HG02852 (cell line): ENCODE results near the gene SNRNP25.

Experiments used
- ATAC-seq: cut with Tn5 transposase; IDR thresholded peaks from one replicate; pipeline ENCODE4 v1.9.1; 2021; ENCODE audit warnings: mild to moderate bottlenecking, moderate library complexity; ENCODE audit not compliant: unreplicated experiment

Gene SNRNP25

DNA sequence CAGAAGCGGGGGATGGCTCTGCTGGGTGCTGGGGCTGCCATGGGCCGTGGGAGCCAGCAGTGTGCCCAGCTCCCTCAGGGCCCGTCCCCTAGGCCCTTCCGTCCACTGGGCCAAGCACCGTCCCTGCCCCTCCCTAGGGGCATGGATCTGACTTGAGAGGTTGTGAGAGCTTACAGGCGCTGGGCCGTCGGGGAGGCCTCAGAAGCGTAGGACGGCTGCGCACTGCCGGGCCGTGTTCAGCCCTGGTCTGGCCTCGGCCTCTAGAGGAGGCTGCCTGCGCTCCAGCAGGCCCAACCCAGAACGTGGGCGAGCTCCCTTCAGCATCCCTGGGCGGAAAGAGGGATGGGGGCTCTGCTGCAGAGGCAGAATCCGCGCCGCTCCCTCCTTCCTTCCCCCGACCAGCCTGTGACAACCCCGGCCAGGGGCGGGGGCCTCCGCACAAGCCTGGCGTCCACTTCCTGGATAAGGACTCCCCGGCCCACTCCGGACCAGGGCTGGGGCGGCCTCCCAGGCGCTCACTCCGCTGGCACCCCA lies 23.7 kb downstream of the SNRNP25 start:
- peak; percentile 31 for ATAC-seq

DNA sequence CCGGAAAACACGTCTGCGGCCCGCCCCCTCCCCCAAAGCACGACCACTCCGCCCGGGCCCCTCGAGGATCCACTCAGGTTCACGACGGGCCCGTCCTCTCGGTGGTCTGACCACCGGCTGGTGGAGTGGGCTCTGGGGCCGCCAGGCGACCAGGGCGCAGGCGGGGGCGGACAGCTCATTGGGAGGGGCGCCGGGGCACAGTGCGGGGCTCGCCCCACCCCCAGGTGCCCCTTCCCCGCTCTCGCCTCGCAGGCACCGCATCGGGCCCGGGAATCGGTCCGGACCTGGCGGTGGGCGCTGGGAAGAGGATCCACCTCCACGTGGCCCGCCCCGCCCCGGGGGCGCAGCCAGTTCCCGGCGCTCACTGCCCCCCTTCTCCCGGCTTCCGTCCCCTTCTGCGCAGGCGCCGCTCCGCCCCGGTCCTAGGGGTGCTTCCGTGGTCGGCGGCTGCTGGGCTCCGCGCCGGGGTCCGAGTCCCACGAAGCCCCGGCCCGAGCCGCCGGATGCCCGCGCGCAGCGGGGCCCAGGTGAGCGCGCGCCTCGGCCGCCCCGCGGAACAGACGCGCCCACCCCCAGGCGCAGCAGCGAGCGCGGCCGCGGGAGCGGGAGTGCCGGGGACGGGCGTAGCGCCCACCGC lies 24.3 kb downstream of the SNRNP25 start, which contains the start of gene MPG:
Gene MPG, plus strand, starts transcription at position 419 of the 637 bp plus-strand sequence. Its CDS starts 85 bp downstream, at position 504.
- ATAC-seq: peak; percentile 61

DNA sequence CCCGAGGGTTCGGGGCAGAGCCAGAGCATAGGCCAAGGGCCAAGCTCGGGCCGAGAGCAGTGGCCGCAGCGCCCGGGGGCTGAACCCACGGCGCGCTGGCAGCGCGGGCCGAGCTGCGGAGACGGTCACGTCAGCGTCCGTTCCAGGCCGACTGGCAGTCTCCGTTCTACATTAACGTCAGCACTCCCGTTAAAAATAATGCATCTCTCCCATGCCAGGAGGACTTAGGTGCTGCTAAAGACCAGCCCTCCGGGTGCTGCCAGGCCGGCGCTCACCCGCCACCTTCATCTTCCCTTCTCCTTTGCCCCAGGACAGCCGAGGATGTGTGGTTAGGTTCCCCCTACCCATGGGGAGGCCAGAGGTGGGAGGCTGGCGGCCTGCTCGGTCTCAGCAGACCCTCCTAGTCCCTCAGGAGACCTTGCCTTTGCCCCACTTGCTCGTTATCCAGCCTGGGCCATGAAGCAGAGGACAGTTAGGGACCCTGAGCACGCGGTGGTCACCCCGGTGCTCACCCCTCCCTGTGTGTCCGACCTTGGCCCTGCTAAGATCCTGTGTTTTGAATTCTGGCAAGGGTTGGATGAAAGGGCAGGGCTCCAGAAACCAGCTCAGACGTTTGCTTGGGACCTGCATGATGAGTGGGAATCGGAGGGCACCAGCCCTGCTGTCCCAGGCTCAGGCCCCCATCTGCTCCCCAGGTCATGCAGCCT lies 25.0 kb downstream of the SNRNP25 start:
- peak; percentile 6 for ATAC-seq

DNA sequence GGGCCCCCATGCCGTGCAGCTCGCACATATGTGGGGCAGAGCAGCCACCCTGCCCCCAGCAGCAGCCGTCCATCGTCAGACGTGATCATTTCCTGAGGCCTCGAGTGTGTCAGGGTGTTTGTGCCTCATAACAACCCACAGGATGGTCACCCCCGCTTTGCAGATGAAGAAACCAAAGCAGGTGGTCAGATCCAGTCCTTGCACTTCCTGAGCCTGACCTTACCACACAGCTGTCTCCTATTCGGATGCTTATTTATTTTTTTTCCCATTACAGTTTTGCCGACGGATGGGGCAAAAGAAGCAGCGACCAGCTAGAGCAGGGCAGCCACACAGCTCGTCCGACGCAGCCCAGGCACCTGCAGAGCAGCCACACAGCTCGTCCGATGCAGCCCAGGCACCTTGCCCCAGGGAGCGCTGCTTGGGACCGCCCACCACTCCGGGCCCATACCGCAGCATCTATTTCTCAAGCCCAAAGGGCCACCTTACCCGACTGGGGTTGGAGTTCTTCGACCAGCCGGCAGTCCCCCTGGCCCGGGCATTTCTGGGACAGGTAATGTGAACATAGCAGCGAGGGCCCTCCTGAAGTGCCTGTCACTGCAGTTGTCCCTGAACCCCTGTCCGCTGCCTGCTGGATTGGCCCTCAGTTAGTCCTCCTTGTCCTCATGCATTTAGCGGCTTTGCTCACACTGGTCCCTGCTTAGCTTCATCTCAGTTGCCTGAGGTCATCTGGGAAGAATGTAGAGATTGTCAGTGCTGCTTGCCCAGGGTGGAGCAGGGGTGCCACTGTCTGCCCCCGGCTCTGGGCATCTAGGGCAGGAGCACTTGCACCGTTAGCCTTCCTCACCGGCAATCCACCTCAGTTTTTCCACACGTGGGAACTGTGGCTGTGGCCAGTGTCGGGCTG lies 25.8 kb downstream of the SNRNP25 start:
- ATAC-seq: no peak

DNA sequence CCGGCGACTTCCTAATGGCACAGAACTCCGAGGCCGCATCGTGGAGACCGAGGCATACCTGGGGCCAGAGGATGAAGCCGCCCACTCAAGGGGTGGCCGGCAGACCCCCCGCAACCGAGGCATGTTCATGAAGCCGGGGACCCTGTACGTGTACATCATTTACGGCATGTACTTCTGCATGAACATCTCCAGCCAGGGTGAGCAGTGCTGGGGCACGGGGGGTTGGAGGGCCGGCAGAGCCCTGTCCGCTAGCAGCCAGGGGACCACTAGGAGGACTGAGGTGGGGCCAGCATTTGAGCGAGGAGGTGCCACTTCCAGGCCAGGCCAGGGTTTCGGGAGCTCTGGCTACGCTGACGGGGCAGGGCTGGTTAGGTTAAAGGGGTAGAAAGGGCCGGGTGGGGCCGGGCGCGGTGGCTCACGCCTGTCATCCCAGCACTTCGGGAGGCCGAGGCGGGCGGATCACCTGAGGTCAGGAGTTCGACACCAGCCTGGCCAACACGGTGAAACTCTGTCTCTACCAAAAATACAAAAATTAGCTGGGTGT lies 29.5 kb downstream of the SNRNP25 start:
- no peak for ATAC-seq

DNA sequence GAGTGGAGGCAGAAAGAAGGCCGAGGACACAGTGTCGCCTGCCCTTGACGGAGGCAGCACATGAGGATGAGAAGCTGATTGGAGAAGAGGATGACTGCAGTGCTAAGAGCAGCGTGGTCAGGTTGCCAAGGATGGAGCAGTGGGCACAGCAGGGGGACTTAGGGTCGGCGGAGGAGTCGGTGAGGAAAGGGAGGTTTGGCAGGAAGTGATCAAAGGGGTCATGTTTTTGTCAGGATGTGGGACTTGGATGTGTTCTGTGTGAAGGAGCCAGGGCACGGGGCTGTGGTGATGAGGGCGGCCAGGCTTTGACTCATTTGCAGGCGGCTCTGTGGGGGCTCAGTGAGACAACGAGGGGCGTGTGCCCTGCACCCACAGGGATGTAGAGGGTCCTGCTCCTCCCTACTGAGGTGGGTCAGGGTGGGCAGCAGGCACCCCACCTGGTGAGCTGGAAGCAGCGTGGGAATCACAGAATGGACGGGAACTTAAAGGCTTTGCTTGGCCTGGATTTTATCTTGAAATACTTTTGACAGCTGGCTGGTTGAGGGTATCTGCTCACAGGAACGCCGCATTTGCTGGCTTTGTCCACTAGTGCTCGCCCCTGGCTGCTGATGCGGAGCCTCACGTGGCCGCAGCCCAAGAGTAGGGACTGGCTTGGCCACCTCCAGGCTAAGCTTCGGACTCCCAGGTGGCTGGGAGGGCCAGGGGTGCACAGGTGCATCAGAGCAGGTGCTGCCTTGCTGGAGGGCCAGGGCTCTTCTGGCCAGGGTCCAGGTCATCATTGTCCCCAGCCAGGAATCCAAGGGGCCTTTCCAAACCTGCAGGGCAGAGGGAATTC lies 30.4 kb downstream of the SNRNP25 start:
- ATAC-seq: no peak

DNA sequence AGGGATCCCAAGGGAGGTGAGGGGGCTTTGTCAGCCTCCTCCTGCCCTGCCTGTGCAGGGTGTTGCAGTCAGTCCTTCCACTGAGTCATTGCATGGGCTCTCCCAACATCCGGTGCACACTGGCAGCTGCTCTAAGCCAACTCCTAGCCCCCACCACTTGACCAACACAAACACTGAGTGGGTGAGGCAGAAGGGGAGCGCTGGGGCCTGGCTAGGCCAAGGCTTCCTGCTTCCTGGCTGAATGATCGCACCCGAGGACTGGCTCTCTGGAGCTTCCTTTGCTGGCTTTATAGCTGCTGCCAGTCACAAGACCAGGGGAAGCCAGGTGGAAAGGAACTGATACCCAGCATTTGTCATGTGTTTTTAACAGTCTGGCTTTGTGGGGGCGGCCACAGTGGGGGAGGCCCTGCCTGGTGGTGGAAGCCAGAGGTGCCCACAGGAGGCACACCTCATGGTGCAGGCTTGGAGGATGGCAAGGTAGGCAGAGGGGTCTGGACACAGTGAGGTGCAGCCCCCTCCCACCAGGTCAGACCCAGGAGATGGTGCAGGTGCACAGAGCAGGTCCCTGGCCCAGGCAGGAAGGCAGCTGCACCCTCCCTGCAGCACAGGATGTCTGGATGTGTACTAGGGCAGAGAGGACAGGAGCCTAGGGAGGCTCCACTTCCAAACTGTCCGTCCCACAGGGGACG lies 31.2 kb downstream of the SNRNP25 start:
- ATAC-seq: peak; percentile 43

DNA sequence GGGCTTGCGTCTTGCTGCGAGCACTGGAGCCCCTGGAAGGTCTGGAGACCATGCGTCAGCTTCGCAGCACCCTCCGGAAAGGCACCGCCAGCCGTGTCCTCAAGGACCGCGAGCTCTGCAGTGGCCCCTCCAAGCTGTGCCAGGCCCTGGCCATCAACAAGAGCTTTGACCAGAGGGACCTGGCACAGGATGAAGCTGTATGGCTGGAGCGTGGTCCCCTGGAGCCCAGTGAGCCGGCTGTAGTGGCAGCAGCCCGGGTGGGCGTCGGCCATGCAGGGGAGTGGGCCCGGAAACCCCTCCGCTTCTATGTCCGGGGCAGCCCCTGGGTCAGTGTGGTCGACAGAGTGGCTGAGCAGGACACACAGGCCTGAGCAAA lies 31.8 kb downstream of the SNRNP25 start:
- no peak for ATAC-seq

DNA sequence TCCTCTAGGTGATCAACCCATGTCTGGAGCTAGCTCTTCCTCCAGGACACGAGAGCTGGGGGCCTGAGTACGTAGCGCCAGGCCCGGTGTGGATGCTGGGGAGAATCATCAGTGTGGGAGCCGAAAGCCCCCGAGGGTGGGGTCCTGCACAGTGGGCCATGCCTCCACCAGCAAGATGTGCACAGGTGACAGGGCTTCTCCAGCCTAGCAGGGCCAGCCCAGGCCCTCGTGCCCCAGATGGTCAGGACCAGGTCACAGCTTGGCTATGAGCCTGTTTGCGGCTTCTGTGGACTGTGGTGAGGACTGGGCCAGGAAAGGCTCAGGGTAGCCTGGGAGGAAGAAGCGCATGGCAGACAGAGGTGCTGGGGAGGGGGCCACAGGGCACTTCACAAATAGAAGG lies 32.2 kb downstream of the SNRNP25 start:
- ATAC-seq: no peak

DNA sequence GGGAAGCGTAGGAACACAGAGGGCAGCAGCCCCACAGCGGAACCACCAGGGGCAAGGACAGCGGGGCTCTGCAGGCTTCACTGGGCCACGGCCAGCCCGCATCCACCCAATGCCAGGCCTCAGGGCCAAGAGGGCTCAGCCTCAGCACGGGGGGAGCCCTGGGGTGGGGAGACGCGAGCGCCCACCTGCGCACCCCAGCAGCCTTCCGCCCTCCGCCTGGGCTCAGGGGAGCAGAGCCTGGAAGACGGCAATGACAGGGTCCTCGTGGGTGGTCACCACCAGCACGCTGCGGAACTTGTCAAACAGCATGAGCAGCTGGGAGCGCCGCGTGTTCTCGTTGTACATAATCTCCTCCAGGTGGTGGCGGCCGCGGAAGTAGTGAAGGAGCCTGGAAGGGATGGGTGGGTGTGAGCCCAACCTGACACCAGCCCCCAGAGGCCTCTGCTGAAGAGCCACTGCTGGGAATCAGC lies 32.9 kb downstream of the SNRNP25 start:
- ATAC-seq: no peak

DNA sequence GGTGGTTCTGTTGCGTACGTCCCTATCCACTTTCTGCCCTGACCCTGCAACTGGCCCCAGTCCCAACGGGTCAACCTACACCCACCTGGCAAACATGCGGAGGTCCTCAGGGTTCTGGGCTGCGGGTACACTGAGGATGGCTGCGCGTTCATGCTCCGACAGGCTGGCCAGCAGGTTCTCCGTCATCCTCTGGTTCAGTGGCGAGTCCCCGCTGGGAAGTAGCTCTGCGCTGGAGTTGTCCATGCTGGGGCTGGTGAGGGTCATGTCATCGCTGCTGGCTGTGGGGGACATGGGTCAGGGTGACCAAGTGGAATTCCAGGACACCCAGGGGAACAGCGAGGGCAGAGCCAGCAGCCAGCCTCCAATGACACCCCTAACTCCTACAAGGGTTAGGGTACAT lies 35.0 kb downstream of the SNRNP25 start:
- no peak for ATAC-seq

DNA sequence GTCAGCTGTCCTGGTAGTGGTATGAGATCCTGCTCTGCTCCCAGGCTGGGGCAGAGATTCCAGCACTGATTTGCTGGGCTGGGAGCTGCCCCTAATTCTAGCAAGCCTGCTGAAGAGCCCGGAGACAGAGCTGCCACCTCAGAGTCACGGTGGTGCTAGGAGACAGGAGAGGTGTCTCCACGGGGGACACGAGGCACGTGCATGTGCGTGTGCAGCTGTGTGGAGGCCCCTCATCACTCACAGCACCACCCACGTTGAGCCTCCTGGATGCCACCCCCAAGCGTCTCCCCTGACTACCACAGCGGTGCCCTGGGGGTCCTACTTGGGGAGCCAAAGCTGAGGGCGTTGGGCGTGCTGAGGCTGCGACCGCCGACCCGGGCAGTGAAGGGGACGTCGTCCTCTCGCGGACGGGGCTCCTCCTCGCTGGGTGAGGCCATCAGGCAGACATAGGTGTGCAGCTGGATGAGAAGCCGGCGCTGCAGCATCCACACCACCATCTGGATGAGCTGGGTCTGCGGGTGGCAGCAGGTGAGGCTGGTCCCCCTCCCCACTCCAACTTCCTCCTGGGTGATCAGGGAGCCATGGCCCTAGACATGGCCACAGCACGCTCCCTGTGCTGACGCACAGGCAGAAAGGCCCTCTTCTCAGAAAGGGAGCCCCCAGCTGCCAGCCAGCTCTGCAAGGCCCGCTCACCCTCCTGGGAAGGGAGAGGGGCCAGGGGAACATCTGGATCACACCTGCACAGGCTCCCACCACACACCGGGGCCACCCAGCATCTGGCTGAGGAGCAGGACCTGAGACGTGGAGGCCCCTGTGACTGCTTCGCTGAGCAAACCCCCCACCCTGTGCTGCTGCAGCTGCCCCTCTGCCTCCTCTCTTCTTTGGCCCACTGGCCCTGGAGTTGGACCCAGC lies 36.0 kb downstream of the SNRNP25 start:
- ATAC-seq: no peak

DNA sequence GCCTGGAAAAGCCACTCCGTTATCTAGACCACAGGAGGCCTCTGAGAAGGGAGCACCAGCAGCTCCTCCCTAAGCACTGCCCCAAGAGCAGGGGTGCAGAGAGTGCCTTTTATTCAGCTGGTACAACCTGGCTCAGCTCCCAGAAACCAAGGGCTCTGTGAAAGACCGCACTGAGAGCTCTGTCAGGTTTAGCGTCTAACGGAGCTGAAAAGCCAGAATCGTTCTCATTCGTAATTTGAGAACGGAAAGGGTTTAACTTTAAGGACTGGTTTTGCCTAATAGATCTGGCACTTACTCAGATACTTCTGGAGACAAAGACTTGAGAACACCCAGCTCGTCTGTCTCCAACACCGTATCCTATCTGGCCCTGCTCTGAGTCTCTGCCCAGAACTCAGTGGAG lies 37.9 kb downstream of the SNRNP25 start:
- ATAC-seq: no peak

DNA sequence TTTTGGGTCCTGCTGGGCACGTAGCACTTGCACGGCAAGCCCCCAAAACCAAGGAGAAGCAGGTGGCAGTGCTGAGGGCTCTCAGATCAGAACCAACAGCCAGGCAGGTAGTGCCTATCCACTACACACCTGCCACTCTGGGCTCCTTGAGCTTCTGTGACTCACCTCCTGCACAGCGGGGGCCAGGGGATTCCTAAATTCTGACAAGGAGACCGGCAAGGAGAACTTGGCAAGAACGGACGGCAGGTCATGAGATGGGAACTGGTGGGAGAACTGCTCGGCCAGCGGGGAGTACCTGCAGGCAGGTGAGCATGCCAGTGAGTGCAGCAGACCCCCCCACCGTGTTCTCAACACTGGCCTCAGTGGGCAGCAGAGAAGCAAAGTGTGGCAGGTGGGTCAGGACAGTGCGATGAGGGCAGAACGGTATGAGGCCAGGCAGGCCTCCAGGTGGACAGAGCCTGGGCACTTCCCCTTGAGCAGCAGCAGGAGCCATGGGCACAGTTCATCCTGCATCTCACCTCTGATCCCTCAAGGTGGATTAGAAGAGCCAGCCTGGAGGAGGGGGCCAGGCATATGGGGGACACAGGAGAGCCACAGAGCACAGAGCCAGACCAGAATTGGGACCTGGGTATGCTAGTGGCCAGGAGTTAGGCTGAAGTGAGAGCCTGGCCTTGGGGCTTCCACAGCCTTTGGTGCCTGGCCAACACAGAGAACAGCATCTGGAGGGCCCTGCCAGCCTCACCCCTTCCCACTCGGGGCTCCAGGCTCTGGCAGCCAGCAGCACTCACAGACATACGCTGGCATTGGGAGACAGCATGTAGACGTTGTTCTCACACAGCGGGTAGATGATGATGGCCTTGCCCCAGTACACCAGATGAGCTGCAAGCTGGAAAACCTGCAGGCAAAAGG lies 39.1 kb downstream of the SNRNP25 start:
- no peak for ATAC-seq

DNA sequence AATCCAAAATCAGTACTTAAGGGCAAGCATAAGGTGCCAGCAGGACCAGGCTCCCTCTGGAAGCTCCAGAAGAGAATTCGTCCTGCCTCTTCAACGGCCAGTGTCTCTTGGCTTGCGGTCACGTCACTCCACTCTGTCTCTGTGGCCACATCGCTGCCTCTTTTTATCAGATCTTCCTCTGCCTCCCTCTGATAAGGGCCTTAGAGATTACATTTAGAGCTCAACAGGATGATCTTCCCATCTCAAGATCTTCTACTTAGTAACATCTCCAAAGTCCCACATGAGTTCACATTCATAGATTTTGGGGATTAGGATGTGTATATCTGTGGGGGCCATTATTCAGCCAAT lies 41.3 kb downstream of the SNRNP25 start:
- ATAC-seq: no peak

DNA sequence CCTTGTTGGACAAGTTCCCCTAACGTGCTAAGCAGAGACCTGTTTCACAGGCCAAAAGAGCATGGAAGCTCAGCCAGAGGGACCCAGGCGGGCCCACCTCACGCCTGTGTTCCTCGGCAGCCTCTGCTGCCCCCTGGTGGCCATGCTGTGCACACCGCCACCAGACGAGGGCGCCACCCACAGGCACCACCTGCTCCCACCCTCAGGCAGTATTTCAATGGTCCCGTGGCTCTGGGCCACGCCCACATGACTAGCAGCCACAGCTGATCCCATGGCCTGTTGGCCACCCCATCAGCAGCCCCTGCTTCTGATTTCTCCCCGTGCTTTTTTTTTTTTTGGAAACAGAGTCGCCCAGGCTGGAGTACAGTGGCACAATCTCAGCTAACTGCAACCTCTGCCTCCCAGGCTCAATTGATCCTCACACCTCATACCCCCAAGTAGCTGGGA lies 43.3 kb downstream of the SNRNP25 start:
- ATAC-seq: no peak

DNA sequence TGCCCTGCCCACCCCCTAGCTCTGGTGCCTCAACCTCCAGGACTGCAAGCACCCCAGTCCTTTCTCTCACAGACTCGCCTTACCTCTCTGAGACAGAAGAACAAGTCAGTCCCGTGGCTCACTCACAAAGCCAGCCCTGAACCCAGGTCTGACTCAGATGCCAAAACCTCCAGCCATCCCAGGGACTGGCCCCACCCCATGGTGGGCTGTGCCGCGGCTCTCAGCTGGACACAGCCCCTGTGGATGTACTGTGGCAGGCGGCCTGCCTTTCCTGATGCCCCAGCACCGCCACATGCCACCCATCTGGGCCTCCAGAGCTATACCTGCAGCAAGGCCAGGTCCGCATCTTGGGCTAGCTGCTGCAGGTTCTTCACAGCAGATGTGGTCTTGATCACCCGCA lies 44.2 kb downstream of the SNRNP25 start:
- ATAC-seq: no peak
